T-helper 1 cell (primary cell): ENCODE measurements around the gene SLC6A6.

ENCODE experiments used
- DNase-seq, 5 donors: peaks; one replicate each; pipeline ENCODE4 v3.0.0-alpha.2; 2012 to 2020

Gene SLC6A6

GRCh38 chr3:14524920-14525660 lies 122.7 kb downstream of the SLC6A6 start:
- DNase-seq, result peak in 1 of 5 donors; percentile 3

DNA sequence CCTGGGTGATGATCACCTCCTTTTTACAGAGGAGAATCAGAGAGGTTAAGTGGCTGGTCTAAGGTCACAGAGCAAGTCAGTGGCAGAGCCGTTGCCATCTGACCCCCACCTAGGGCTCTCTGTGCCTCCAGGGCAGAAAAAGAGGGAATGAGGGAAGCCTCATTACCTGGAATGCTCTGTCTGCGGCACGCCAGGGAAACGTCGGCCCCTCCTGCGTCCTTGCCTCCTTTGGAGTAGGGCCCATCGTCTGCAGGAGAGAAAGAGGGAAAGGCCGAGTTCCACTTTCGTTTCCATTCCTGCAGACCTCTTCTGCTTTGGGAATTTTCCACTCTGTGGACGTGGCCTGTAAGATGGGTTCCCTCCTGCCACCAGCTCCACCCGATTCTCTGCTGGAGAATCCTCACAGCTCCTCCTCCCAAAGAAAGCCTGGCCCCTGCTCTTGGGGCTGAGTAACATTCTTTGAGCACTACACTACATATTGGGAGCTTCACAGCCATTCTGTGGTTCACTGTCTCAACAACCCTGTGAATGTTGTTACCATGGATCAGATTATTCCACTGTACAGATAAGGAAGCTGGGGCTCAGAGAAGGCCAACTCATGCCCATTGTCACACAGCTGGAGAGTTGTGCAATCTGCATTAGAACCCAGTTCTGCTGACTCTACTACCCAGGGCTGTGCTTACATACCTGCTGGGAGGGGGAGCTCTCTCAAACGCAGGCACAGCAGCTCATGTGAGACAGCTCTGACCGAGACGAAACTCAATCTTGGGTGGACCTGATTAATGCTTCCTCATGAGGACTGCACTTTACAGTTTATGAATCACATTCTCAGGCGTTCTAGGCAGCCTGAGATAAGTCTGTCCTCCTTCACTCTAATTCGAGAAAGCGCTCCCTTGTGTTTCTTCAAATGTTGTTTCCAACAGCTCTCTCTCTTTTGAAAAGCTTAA lies 123.6 kb downstream of the SLC6A6 start:
- DNase-seq, result no peak

DNA sequence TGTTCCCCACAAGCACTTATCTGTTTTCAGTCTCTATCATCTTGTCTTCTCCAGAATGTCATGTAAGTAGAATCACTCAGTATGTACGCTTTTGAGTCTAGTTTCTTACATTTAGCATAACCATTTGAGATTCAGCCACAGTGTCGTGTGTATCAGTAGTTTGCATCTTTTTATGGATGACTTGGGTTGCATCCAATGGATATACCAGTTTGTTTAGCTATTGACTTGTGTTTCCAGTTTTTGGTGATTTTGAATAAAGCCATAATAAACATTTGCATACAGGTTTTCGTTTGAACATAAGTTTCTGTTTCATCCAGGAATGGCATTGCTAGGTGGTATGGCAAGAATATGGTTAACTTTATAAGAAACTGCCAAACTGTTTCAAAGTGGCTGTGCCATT lies 125.7 kb downstream of the SLC6A6 start:
- no peak for DNase-seq

- no peak for DNase-seq
These were observed 129.5 kb downstream of the SLC6A6 start for GRCh38 chr3:14531856-14532395.

DNA sequence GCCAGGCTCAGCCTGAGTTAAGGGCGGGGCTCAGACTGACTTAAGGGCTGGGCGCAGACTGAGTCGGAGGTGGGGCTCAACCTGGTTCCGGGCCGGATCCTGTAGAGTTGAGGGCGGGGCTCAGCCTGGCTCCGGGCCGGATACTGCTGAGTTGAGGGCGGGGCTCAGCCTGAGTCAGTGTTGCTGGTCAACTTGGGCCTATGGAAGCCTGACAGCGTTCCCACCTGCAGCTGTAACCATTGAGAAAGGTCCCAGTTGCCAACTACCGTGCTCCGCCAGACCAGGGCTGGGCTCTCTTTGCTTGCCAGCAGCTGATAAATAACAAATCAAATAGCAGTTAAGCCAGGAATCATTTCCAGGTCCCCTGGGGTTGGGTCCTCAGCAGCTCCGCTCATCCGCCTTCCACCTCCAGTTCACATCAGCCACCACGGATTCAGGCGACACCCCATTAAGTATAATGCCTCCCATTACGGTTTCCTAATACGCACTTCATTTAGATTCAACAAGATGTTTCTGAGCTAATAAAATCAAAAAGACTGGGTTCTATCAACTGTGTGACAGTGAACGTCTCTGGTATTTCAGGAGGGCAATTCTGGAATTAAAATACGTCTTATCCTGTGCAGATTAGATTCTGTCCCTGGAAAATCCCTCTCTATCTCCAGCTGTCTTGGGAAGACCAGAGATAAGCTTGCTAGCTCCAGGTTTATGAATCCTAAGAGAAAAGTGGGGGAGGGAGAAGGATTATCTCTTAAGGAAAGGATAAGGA lies 130.5 kb downstream of the SLC6A6 start:
- DNase-seq, result peak in 1 of 5 donors; percentile 10

DNA sequence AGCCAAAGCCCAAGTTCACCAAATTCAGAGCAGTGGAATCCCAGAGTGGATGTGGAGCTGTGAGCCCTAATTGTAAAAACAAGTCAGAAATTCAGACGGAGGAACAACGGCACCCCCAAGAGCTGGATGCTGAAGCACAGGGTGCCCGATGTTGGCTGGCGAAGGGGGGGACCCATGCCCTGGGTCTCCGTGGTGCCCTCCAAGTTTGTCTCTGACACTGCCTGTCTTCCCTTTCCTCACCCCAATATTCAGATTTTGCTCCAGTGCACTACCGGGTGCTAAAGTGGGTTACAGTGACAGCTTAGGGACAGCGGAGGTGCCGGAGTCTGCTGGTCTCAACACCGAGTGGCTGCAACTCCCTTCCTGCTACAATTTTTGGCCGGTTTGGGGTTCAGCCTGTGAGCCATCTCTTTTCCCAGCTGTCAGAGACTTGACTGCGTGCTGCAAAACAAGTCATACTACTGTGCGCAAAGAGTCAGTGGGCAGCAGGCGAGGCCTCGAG lies 131.1 kb downstream of the SLC6A6 start:
- no peak for DNase-seq

- no peak for DNase-seq
These were observed 132.2 kb downstream of the SLC6A6 start for GRCh38 chr3:14534516-14535191.

- DNase-seq, result no peak
These were observed 133.2 kb downstream of the SLC6A6 start for GRCh38 chr3:14535616-14536015.

DNA sequence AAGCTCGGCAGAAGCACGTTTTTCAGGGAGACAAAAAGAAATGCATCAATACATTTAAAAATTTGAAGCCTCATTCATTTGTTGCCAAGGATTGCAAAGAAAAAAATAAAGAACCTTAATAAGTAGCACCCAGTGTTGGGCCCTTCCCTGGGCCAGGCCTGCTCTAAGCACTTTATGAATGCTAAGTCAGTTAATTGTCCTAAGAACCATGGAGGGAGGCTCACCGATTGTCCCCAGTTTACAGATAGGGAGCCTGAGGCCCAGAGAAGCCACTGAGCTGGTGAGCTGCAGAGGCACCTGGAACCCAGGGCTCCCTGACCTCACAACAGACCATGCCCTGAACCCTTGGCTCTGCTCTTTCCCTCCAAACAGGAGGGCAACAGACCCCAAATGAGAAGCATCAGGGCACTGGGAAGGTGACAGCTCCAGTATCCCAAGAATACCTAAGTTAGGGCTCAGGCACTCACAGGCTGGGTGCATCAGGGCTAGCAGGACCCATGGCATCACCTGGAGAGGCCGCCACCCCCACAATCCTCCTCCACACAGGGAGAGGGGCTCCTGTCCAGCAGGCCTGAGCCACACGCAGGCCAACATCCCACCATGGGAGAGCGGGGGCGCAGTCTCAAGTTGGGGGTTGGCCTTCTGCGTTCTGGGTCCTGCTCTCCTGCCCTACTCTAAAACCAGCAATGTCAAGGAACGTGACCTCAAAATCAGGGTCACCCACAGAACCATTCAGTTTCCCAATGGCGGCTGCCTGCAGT lies 133.8 kb downstream of the SLC6A6 start:
- no peak for DNase-seq

GRCh38 chr3:14536837-14537589 lies 134.6 kb downstream of the SLC6A6 start:
- no peak for DNase-seq

DNA sequence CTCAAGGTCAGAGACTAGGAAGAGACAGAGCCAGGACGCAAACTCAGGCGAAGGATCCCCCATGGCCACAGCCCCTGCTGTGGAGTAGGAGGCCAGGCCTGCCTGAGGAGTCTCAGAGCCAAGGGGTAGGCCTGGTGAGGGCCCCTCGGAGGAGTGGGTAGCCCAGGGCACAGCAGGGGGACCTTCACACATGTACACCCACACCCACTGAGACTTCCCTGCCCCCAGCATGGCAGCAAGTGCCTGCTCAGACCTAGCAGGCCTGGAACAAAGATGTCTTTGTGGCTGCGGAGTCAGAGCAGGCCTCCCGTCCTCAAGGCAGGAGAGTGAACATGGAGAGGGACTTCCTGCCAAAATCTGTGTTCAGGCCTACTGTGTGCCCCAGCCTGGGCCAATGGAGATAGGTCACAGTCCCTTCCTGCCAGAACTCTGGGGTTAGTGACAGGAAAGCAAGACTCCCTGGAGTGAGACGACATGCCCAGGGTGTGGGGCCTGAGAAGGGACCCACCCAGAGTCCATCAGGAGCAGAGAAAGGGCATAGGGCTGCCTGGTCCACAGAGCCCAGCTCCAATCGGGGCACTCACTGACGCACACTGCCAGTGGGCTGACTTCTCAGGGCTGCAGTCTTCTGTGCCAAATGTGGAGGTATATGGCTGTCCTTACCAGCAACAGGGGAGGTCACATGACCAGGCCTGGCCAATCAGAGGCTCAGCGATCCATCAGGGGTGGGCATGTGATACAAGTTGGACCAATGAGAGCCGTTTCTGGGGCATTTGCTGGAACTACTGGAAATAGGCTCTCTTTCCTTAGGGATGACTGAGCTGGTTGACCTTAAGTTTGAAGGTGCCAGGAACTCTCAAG lies 135.4 kb downstream of the SLC6A6 start:
- DNase-seq, result no peak

GRCh38 chr3:14538451-14539088 lies 136.2 kb downstream of the SLC6A6 start:
- DNase-seq, result no peak
